ENCODE results near the gene DCLK2.

- TF ChIP-seq CTCF (IDR thresholded peaks at IDR 0.05) (no peak), POLR2A (IDR thresholded peaks at IDR 0.05) (no peak), EP300 (IDR thresholded peaks at IDR 0.05) (no peak)
Observed at GRCh38 chr4:150104404-150105027, 26.3 kb downstream of the DCLK2 start.

All from ovary (tissue), 3 donors.